HG03064 (cell line): ENCODE measurements around the gene ANGPTL8.

Source experiments
- ATAC-seq: cut with Tn5 transposase; IDR thresholded peaks from one replicate; pipeline ENCODE4 v1.9.1; 2021; ENCODE audit warnings: low read depth; ENCODE audit not compliant: unreplicated experiment

ANGPTL8 gene

GRCh38 chr19:11234486-11235075, 4.8 kb upstream of the ANGPTL8 start:
- ATAC-seq = no peak

- no peak for ATAC-seq
Observed at GRCh38 chr19:11236324-11237301, 2.8 kb upstream of the ANGPTL8 start.

- ATAC-seq = no peak
Observed at GRCh38 chr19:11237321-11237720, 2.1 kb upstream of the ANGPTL8 start.

GRCh38 chr19:11238041-11238440, 1.4 kb upstream of the ANGPTL8 start:
- ATAC-seq = no peak

GRCh38 chr19:11238781-11239376, 540 bp upstream of the ANGPTL8 start:
- ATAC-seq = no peak

- ATAC-seq = no peak
Observed at GRCh38 chr19:11240008-11240444, 607 bp downstream of the ANGPTL8 start.

- no peak for ATAC-seq
Observed at GRCh38 chr19:11242025-11242424, 2.6 kb downstream of the ANGPTL8 start.

GRCh38 chr19:11242864-11243797, 3.7 kb downstream of the ANGPTL8 start:
- no peak for ATAC-seq

- no peak for ATAC-seq
Observed at GRCh38 chr19:11243798-11244169, 4.4 kb downstream of the ANGPTL8 start.

- no peak for ATAC-seq
Observed at GRCh38 chr19:11244846-11245589, 5.6 kb downstream of the ANGPTL8 start.

- no peak for ATAC-seq
Observed at GRCh38 chr19:11246941-11247340, 7.5 kb downstream of the ANGPTL8 start.

GRCh38 chr19:11247391-11247790, 8.0 kb downstream of the ANGPTL8 start:
- ATAC-seq = no peak

GRCh38 chr19:11247934-11248333, 8.5 kb downstream of the ANGPTL8 start:
- ATAC-seq = no peak

GRCh38 chr19:11248852-11249251, 9.4 kb downstream of the ANGPTL8 start:
- no peak for ATAC-seq

GRCh38 chr19:11251217-11251616, 11.8 kb downstream of the ANGPTL8 start:
- no peak for ATAC-seq

- no peak for ATAC-seq
Observed at GRCh38 chr19:11251650-11252314, 12.4 kb downstream of the ANGPTL8 start.

GRCh38 chr19:11252665-11253355, 13.4 kb downstream of the ANGPTL8 start:
- ATAC-seq = no peak

- ATAC-seq = no peak
Observed at GRCh38 chr19:11254666-11255065, 15.2 kb downstream of the ANGPTL8 start.

- ATAC-seq = no peak
Observed at GRCh38 chr19:11256189-11256588, 16.8 kb downstream of the ANGPTL8 start.
